Measurements from ENCODE around the gene SYTL3. TPM values are rescaled to one million over a fixed set of nuclear protein-coding genes. Genes with fewer than 3 reads are reported as not detected.
"Not testable (repeated sequence)": the region's sequence is repeated elsewhere in the genome, so short reads cannot be mapped to it uniquely, and the experiment has no call there.

Gene SYTL3
- total RNA-seq, 2 donors from 2014 or later: 9.9 to 12.1 TPM

- TF ChIP-seq POLR2AphosphoS5 (IDR thresholded peaks at IDR 0.05): no peak
- TF ChIP-seq POLR2A (IDR thresholded peaks at IDR 0.05): no peak
- TF ChIP-seq CTCF (IDR thresholded peaks at IDR 0.05): no peak
- H3K4me1 ChIP-seq (replicated peaks): no peaks in the 10 kb centered on the region
- 97% methylated on average over 6 of the region's 6 CpGs for WGBS
- H3K36me3 ChIP-seq: no peaks in the 10 kb centered on the region
- DNase-seq (ENCODE audit: low spot score): no peak
- H3K4me3 ChIP-seq: no peak overlapping the region
- H3K27ac ChIP-seq: no peak overlapping the region
- H3K9me3 ChIP-seq: no peaks in the 10 kb centered on the region
- intact Hi-C loops (cut with DNase I): no loop called here
- no peaks in the 10 kb centered on the region for H3K27me3 ChIP-seq (replicated peaks; ENCODE audit: insufficient read depth)
Observed at GRCh38 chr6:158672726-158673125, 22.9 kb downstream of the SYTL3 start.

- intact Hi-C loops (cut with DNase I): no loop called here
- Histone ChIP-seq H3K9me3 (no peaks in the 10 kb centered on the region), H3K4me1 (replicated peaks) (no peaks in the 10 kb centered on the region), H3K4me3 (no peak overlapping the region), H3K27ac (no peak overlapping the region), H3K27me3 (replicated peaks; ENCODE audit: insufficient read depth) (no peaks in the 10 kb centered on the region), H3K36me3 (no peaks in the 10 kb centered on the region)
- WGBS: 69% methylated on average over 14 of the region's 14 CpGs
- no peak for TF ChIP-seq POLR2A (IDR thresholded peaks at IDR 0.05)
- TF ChIP-seq CTCF (IDR thresholded peaks at IDR 0.05): no peak
- TF ChIP-seq POLR2AphosphoS5 (IDR thresholded peaks at IDR 0.05): no peak
- DNase-seq (ENCODE audit: low spot score): no peak
Observed at GRCh38 chr6:158674342-158675131, 24.7 kb downstream of the SYTL3 start.

GRCh38 chr6:158677094-158677493, 27.2 kb downstream of the SYTL3 start:
- intact Hi-C loops (cut with DNase I): not testable (repeated sequence)
- 98% methylated on average over 3 of the region's 3 CpGs for WGBS

GRCh38 chr6:158677906-158678578, 28.2 kb downstream of the SYTL3 start:
- DNase-seq (ENCODE audit: low spot score): no peak
- intact Hi-C loops (cut with DNase I): no loop called here
- TF ChIP-seq POLR2A (IDR thresholded peaks at IDR 0.05) (no peak), POLR2AphosphoS5 (IDR thresholded peaks at IDR 0.05) (no peak), CTCF (IDR thresholded peaks at IDR 0.05) (no peak)
- Histone ChIP-seq H3K27ac (no peak overlapping the region), H3K4me3 (no peak overlapping the region), H3K36me3 (no peaks in the 10 kb centered on the region), H3K9me3 (no peaks in the 10 kb centered on the region), H3K27me3 (replicated peaks; ENCODE audit: insufficient read depth) (no peaks in the 10 kb centered on the region), H3K4me1 (replicated peaks) (no peaks in the 10 kb centered on the region)
- WGBS: 82% methylated on average over 11 of the region's 11 CpGs

More at GRCh38 chr6:158677094-158677493, 27.2 kb downstream of the SYTL3 start:
- not testable (repeated sequence) for H3K4me1 ChIP-seq (replicated peaks); H3K27me3 ChIP-seq (replicated peaks; ENCODE audit: insufficient read depth); H3K9me3 ChIP-seq; H3K27ac ChIP-seq; DNase-seq (ENCODE audit: low spot score); H3K4me3 ChIP-seq; H3K36me3 ChIP-seq

GRCh38 chr6:158680015-158680414, 30.2 kb downstream of the SYTL3 start:
- Histone ChIP-seq H3K4me3 (no peak overlapping the region), H3K27me3 (replicated peaks; ENCODE audit: insufficient read depth) (no peaks in the 10 kb centered on the region), H3K27ac (no peak overlapping the region), H3K4me1 (replicated peaks) (no peaks in the 10 kb centered on the region), H3K36me3 (no peaks in the 10 kb centered on the region), H3K9me3 (no peaks in the 10 kb centered on the region)
- 86% methylated on average over 2 of the region's 2 CpGs for WGBS
- no peak for DNase-seq (ENCODE audit: low spot score)
- TF ChIP-seq POLR2AphosphoS5 (IDR thresholded peaks at IDR 0.05) (no peak), POLR2A (IDR thresholded peaks at IDR 0.05) (no peak), CTCF (IDR thresholded peaks at IDR 0.05) (no peak)
- intact Hi-C loops (cut with DNase I): no loop called here

Measured in prostate gland (tissue), 2 donors.